Measurements from ENCODE around the gene SEPTIN6. TPM values are rescaled to one million over a fixed set of nuclear protein-coding genes. Genes with fewer than 3 reads are reported as not detected.

Gene SEPTIN6
- polyA plus RNA-seq, 1 experiment, result 34.4 TPM

DNA sequence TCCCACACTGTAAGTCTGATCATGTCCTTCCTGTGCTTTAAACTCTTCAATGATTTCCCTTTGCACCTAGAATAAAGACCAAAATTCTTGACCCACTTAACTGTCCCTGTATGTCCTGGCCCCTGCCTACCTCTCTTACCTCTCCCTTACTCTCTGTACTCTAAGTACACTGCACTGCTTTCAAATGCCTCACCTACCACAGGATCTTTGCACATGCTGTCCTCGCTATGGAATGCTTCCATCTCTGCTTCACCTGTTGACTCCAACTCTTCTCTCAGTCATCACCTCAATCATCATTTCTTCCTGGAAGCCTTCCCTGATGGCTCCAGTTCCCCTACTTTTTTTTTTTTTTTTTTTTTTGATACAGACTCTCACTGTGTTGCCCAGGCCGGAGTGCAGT lies 29.0 kb upstream of the SEPTIN6 start:
- POLR2A ChIA-PET, result no interaction called here
- H3K9me3 ChIP-seq (ENCODE audit: control insufficient read depth, insufficient read depth, low read length), result no peaks in the 10 kb centered on the region
- no peaks in the 10 kb centered on the region for H3K27me3 ChIP-seq (ENCODE audit: control insufficient read depth, insufficient read depth, low read length)
- TF ChIP-seq, protein P1, sequence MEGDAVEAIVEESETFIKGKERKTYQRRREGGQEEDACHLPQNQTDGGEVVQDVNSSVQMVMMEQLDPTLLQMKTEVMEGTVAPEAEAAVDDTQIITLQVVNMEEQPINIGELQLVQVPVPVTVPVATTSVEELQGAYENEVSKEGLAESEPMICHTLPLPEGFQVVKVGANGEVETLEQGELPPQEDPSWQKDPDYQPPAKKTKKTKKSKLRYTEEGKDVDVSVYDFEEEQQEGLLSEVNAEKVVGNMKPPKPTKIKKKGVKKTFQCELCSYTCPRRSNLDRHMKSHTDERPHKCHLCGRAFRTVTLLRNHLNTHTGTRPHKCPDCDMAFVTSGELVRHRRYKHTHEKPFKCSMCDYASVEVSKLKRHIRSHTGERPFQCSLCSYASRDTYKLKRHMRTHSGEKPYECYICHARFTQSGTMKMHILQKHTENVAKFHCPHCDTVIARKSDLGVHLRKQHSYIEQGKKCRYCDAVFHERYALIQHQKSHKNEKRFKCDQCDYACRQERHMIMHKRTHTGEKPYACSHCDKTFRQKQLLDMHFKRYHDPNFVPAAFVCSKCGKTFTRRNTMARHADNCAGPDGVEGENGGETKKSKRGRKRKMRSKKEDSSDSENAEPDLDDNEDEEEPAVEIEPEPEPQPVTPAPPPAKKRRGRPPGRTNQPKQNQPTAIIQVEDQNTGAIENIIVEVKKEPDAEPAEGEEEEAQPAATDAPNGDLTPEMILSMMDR (IDR thresholded peaks at IDR 0.05; ENCODE audit: low read depth, low read length), result no peak
- H3K4me3 ChIP-seq (ENCODE audit: low read depth, low read length), result no peak overlapping the region
- no peak for DNase-seq (ENCODE audit: low read depth, low spot score)
- CTCF ChIA-PET, result no interaction called here
- H3K27ac ChIP-seq (ENCODE audit: low read depth, low read length), result no peak overlapping the region

DNA sequence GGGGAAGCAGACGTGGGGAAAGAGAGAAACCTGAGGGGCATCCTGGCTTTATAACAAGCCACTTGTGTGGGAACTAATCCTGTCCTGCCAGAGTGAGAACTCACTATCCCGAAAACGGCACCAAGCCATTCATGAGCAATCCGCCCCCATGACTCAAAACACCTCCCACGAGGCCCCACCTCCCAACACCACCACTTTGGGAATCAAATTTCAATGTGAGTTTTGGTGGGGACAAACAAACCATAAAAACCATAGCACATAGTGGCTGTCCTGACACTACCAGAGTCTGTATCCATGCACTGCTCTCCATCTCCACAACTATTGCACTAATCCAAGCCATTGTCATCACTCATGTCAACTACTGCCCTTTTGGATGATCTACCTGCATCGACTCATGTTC lies 28.5 kb upstream of the SEPTIN6 start:
- Histone ChIP-seq H3K27me3 (ENCODE audit: control insufficient read depth, insufficient read depth, low read length) (no peaks in the 10 kb centered on the region), H3K4me3 (ENCODE audit: low read depth, low read length) (no peak overlapping the region), H3K9me3 (ENCODE audit: control insufficient read depth, insufficient read depth, low read length) (no peaks in the 10 kb centered on the region), H3K27ac (ENCODE audit: low read depth, low read length) (no peak overlapping the region)
- ChIA-PET CTCF (interaction anchor here (0.7 kb wide), 1 partner anchor 117 kb away, joined by 5 read pairs; no protein-coding TSS in a partner anchor), POLR2A (no interaction called here)
- no peak for DNase-seq (ENCODE audit: low read depth, low spot score)
- TF ChIP-seq, protein P1 (IDR thresholded peaks at IDR 0.05; ENCODE audit: low read depth, low read length), result no peak

DNA sequence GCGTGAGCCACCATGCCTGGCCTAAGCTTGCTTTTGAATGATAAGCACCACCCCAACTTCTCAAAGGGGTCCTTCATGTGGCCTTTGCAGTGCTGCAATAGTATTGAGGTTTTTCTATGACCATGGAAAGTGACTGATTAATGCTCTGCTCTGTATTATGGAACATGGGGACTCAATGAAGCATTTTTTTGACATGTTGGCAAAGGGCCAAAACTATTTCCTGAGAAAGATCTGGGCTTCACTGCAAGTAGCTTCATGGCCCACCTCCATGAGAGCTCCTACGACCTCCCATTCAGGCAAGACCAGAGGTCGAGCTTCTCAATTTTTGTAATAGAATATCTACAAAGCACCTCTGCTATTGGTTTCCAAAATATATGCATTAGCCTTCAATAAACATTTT lies 16.7 kb upstream of the SEPTIN6 start:
- Histone ChIP-seq H3K4me3 (ENCODE audit: low read depth, low read length) (no peak overlapping the region), H3K27me3 (ENCODE audit: control insufficient read depth, insufficient read depth, low read length) (no peaks in the 10 kb centered on the region), H3K9me3 (ENCODE audit: control insufficient read depth, insufficient read depth, low read length) (no peaks in the 10 kb centered on the region), H3K27ac (ENCODE audit: low read depth, low read length) (no peak overlapping the region)
- DNase-seq (ENCODE audit: low read depth, low spot score), result no peak
- ChIA-PET POLR2A (interaction anchor here (0.6 kb wide), 1 partner anchor 17 kb away, joined by 3 read pairs; no protein-coding TSS in a partner anchor), CTCF (interaction anchor here (0.6 to 2.2 kb wide), 4 partner anchors 11 to 193 kb away, joined by 3 to 7 read pairs (median 6); no protein-coding TSS in a partner anchor)
- TF ChIP-seq, protein P1 (IDR thresholded peaks at IDR 0.05; ENCODE audit: low read depth, low read length), result no peak

DNA sequence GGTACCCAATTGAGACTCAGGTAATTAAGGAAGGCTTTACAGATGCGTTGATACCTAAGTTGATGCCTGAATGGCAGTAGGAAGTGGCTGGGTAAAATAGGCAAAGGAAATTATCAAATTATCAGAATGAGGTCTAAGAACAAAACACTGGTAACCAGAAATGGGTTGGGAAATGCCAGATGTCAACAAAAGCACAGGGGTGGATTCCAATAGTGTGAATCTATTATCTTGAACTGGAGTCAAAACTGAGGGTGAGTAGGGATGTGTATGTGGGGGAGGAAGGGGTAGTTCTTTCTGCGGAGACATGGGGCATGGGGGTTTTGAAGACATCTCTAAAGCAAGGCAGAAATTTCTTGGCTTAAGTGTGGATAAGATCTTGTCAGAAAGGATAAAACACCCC lies 16.0 kb upstream of the SEPTIN6 start:
- H3K27me3 ChIP-seq (ENCODE audit: control insufficient read depth, insufficient read depth, low read length), result no peaks in the 10 kb centered on the region
- no peaks in the 10 kb centered on the region for H3K9me3 ChIP-seq (ENCODE audit: control insufficient read depth, insufficient read depth, low read length)
- TF ChIP-seq, protein P1 (IDR thresholded peaks at IDR 0.05; ENCODE audit: low read depth, low read length), result no peak
- no peak overlapping the region for H3K4me3 ChIP-seq (ENCODE audit: low read depth, low read length)
- DNase-seq (ENCODE audit: low read depth, low spot score), result no peak
- H3K27ac ChIP-seq (ENCODE audit: low read depth, low read length), result no peak overlapping the region
- CTCF ChIA-PET, result interaction anchor here (0.9 to 2.2 kb wide), 2 partner anchors 99 to 193 kb away, joined by 3 to 5 read pairs; no protein-coding TSS in a partner anchor
- POLR2A ChIA-PET, result no interaction called here

DNA sequence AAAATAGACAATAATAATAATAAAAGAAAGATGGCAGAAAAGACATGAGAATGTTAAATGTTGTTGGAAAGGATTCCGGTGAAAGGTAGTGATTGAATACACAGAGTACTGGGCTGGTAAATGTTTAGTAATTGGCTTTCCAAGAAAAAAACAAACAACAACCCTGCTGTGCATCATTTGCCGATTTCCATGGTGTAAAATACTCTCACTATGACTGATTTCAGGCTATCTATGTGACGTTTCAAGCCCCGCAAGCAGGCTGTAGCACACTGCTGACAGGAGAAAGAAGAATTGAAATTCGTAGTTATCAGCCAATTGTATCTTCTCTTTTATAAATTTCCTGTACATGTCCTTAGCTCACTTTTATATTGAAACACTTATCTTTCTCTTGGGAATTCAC lies 13.6 kb upstream of the SEPTIN6 start:
- CTCF ChIA-PET, result no interaction called here
- TF ChIP-seq, protein P1 (IDR thresholded peaks at IDR 0.05; ENCODE audit: low read depth, low read length), result no peak

More for the DNA sequence above, 13.6 kb upstream of the SEPTIN6 start:
- H3K27ac ChIP-seq (ENCODE audit: low read depth, low read length), result no peak overlapping the region
- H3K27me3 ChIP-seq (ENCODE audit: control insufficient read depth, insufficient read depth, low read length), result no peaks in the 10 kb centered on the region
- no peaks in the 10 kb centered on the region for H3K9me3 ChIP-seq (ENCODE audit: control insufficient read depth, insufficient read depth, low read length)
- no peak for DNase-seq (ENCODE audit: low read depth, low spot score)
- POLR2A ChIA-PET, result no interaction called here
- H3K4me3 ChIP-seq (ENCODE audit: low read depth, low read length), result no peak overlapping the region
